Colon (tissue), 2 donors: ENCODE measurements around the gene LARGE1.

Experiments
- FAIRE-seq: peaks from 2 replicates; lab custom pipeline; 2012; peaks lifted over from hg19 to GRCh38; lab: Jason Lieb, UNC
- donor health status: control.
- donor health status: control.

The LARGE1 gene

DNA sequence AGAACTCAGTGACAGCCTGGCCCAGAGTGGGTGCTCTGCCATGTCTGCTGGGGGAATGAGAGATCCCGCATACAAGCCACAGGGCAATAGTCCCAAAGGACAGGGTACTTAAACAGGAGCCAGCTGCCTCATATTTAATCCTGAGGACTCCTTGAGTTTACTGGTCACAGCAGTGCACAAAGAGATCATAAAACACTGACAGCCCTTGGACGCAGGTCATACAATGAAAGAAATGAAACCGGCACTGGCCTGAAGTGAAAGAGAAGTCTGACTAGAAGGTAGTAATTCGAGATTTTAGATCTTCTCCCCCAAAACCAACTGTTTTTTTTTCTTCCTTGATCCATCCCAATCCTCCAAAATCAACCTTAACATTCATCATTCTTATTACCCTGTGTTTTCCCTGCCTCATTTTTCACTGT is 562.3 kb downstream of the LARGE1 start:
- no peak for FAIRE-seq

DNA sequence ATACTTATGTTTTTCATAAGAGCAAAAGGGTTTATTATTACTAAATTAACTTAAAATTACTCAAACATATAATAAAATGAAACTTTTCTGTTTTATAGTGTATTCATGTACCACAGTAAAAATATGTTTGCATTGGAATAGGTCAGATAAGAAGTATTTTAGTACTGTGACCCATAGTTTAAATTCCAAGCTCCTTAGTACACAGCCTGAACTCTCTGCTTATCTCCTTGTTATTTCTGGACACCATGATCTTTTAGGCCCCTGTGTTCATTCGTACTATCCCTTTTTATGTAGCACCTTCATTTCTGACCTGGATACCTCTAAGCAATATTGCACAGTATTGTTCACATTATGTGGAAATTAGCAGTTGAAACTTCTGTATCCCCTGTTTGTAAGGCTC is 565.3 kb downstream of the LARGE1 start:
- FAIRE-seq = no peak

DNA sequence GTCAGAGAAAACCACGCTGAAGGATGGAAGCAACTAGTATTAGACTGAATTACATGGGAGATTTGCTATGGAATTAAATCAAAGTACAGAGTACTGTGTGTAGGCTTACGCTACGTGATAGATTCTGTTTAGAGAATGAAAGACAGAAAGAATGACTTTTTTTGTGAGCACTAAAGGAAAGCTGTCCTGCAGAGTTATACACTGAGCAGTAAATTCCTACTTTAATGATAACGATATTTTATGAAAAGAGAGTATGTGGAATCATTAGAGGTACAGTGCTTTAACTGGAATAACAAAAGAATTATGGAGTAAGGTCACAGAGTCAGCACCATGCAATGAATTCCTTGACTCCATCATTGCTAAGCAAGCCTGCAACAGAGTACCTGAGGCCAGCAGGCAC is 566.8 kb downstream of the LARGE1 start:
- no peak for FAIRE-seq

DNA sequence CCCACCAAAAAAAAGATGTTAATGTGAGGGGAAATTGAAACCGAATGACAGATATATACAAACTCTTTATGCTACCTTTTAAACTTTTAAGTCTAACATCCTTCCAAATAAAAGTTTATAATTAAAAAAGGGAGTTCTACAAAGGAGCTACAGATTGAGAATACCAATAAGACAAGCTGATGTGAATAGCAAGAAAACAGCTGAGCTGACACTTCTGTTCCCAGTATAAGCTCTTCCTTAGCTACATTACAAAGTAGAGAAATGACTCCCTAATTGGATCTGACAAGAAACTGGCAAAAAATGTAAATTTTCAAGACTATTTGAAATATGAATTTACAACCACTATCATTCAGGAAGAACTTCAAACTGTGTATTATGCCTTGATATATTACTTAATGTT is 567.5 kb downstream of the LARGE1 start:
- no peak for FAIRE-seq

DNA sequence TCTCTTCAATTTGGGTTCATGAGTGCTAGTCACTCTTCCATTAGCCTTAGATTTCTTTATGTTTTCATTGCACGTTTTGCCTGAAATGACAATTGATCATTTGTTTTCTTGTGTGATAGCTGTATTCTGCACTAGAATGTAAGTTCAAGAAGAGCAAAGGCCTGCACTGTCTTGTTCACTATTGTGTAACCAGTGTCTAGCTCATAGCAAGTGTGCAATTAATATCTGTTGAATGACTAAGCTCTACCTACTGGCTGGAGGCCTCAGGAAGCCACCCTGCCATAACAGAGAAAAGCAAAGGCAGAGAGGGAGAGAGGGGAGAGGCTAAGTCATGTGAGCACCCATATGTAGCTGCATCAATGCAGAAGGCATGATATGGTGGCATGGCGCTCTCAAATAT is 569.3 kb downstream of the LARGE1 start:
- no peak for FAIRE-seq

DNA sequence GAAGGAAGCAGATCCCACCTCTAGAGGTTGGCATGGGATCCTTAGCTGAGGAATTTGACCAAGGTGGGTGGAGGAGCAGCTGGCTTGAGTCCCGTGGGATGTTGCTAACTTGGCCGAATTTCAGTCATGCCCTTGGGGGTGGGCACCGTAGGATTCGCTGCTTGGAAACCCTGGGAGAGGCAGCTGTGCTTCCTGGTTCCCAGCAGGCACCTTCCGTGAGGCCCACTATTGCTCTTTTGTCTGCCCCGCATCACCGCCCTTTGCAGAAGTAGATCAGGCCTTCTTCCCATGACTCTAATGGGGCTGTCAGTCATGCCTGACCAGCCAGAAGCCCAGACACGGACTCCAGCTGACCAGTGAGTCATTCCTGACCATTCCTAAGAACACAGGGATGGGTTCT is 569.8 kb downstream of the LARGE1 start:
- no peak for FAIRE-seq

DNA sequence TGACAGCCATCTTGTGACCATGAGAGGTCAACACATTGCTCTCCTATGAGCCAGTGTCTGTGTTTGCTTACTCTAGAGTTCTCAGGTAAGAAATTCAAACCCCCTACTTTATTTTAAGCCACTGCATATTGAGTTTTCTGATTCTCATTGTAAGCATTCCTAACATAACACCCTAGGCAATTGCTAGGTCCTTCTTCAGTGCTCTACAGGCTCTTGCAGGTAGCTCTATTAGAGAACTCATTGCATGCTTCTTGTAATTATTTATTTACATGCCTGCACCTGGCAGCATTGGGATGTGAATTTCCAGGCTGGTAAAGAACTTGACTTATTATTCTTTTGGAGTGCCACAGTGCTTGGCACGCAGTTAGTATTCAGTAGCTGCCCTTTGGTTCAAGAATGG is 573.3 kb downstream of the LARGE1 start:
- FAIRE-seq = no peak

DNA sequence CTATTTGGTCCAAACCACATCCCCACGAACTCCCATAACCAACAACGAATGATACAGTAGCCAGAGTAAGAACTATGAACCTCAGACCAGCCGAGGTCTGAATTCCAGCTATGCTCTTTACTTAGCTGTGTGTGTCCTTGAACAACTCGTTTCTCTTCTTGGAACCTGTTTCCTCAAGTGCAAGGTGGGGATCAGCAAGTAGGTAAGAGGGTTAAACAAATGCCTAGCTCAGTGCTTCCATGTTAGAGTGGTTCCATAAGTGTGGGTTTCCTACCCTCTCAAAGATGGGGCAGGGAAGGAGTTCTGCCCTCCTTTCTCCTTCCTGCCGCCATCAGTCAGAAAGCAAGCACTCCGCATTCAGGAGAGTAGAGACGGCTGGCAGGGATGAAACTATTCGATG is 578.7 kb downstream of the LARGE1 start:
- FAIRE-seq = no peak

DNA sequence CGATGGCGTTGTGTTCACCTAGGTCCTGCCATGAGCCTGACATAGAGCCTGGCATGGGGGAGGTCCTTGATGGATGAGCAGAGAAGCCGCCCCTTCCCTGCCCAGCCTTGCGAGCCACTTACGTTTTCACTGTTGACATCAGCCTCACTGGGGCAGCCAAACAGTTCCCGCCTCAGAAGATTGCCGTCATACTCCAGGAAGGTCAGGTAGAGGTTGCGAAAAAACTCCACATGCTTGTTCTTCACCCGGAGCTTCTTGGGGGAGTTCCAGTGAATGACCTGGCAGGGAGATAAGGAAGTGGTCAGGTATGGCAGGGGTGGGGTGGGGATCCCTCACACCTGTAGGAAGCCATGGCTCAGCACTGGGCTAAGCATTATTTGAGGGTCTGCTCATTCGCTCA is 582.8 kb downstream of the LARGE1 start:
- FAIRE-seq = no peak

DNA sequence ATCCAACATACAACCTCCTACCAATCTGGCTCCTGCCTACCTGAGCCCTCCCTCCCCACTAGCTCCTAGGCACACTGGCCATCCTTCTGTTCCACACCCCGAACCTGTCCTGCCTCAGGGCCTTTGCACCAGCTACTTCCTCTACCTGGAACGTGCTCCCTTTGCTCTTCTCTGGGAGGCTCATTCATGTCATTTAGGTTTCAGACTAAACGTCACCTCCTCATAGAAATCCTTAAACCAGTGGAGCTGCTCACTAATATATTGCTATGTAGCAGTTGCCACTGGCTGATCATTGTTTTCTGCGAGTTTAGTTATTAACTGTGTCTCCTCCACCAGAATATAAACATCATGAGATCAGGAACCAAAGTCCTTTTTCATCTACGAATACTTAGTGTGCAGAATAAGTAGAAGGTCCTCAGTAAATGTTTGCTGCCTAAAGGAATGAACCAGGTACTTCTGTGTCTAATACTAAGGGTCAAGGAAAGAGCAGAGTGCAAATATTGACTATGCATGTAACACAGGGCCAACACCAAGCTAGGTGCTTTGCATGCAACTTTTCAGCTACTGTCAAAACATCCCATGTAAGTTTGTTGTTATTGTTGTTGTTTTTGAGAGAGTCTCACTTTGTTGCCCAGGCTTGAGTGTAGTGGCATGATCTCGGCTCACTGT is 584.5 kb downstream of the LARGE1 start:
- no peak for FAIRE-seq

DNA sequence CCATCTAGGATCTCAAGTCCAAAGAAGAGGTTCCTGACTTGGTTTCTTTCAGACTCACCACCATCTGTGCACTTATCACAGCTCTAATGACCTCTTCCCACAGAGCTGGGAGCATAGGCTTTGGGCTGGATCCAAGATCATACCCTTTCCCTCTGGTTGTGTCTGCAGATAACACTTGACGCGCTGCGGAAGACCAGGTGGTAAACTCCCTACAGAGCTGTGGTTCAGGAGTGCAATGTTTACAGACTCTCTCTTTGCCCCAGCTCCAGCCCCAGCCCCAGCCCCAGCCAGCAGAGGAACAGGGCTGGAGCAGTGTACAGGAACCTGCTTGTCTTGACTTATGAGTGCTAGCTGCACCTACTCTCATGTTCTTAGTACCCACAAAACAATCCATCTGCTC is 587.7 kb downstream of the LARGE1 start:
- no peak for FAIRE-seq

DNA sequence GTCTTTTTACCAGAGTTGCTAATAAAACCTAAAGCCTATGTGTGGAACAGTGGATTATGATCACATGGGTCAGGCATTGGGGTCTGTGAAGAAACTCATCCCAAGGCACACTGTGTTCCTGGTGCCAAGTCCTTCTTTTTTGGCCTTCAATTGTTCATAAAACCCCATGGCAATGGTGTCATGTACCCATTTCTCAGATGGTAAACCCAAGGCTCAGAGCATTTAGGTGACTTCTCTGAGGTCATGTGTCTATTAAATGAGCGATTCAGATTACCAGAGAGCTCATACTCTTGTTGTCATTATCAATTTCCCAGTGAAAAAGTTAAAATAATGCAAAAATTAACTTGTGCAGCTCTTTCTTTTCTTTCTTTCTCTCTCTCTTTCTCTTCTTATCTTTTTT is 589.3 kb downstream of the LARGE1 start:
- no peak for FAIRE-seq

DNA sequence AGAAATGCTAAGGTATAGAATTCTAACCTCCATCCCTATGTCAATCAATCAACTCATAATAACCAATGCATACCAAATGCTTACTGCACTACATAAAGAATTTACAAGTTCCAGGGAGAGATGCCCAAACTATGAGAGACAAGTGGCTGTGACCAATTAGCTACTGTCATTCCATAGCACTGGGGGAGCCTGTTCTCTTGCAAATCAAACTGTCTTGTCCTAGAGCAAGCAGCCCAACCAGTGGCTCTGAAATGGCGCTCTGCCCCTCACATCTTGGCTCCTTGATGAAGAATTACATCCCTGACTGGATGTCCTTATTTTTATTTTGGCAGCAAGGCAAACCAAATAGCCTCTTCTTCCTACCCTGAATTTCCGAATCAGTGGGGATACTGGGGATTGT is 589.7 kb downstream of the LARGE1 start:
- FAIRE-seq = no peak

DNA sequence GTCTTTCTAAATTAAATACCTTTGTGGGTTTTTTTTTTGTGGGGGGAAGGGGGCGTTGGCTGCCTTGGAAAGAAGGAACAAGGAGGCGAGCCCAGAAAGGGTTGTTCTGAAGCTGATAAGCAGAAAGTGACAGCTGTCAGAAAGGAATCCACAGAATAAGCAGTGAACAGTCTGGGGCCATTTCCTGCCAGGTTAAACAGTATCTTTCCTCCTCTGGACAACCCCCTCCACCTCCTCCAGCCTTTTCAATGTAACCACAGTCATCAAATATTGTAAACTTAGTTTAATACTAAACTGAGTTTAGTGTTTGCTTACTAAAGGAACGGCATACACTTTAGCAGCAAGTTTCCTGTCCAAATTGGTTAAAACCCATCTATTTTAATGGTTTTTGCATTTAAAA is 590.9 kb downstream of the LARGE1 start:
- FAIRE-seq = no peak

DNA sequence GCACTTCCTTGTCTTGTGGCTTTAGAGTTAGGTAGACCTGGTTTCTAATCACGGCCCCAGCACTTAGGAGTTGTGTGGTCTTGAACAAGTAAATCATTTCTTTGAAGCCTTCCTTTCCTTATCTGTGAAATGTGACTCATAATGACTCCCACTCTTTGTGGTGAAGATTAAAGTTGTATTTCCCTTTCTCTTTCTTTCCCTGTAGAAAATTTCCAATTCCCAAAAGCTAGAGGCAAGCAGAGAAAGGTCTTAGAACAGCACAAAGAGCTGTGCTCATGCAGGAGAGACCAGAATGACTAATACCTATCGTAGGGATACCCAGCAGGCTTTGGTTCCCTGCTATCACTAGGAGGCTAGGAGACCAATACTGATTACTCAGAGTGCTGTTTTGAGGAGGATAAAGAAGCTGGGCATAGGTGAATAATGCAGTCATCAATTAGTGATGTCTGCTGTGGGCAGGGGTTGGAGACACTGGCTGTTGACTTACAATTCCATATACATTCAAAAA is 591.4 kb downstream of the LARGE1 start:
- FAIRE-seq = no peak

DNA sequence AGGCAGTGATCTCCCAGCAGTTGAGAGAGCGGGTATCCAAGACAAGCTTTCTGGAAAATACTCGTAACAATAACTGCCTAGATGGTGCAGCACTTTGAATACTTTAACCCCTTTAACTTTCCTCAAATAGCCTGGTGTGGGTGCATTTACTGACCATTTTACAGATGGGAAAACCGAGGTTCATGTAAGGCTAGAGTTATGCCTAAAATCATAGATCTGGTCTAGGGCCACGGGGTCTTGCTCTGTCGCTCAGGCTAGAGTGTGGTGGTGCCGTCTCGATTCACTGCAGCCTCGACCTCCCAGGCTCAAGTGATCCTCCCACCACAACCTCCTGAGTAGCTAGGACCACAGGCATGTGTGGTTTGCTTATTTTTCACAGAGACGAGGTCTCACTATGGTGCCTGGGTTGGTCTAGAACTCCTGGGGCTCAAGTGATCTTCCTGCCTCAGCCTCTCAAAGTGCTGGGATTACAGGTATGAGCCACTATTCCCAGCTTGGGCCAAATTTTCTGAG is 592.9 kb downstream of the LARGE1 start:
- FAIRE-seq = no peak

DNA sequence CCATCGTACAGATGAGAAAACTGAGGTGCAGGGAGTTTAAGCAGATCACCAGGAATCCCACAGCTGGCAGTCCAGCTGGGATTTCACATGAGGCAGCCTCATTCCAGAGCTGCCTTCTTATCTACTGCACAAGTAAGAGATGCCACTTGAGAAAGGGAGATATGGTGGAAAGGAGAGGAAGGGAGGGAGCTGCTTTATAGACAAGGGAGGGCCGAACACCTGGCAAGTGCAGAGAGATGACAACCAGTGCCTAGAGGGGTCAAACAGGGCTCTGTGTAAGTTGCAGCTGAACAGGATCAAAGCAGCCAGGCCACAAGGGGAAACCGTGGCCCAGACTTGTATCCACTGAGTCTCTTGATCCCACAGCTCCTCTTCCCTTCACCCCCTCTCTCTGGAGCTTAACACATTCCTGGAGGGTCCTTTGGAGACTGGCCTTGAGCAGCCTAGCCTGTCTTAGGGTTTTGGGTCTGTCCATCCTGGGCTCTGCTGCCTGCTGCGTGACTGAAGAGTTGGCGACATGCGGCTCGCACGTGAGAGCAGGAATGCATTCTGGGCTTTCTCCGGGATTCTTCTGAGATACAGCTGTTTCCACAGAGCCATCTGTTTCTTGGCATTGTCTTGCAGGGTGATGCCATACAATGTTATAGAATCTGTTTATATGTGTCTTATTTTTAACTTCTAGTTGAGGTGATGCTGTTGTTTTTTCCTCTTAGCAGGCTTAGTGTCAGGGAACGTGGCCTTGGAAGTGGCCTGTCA is 593.6 kb downstream of the LARGE1 start:
- no peak for FAIRE-seq

DNA sequence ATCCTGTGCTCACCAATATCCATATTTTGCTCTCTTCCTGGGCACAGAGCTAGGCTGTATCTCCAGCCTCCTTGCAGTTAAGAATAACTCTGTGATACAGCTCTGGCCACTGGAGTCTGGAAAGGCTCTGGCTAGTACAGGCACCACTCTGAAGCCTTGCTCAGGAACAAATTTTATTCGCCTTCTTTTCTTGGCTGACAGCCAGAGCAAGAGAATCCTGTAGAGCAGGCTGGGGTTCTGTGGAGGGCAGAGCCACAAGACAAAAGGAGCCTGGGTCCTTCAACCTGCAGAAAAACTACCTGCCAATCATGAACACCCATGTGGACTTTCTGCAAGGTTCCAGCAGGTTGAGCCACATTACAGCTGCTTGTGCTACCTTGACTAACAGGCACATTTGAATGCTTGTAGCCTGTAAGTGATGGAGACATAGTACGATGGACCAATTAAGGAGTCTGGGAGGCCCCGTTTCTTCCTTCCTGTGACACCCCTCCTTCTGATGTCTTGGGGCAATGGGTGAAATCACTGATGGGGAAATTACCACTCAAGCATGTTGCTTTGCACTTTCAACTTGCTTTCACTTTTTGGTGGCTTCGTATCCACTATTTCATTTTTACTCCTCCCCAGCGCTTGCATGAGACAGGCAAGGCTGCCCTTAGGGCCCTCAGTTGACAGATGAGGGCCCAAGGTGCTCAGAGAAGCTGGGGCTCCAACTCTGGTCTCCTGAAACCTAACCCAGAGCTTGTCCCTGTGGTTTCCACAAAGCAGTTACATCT is 594.9 kb downstream of the LARGE1 start:
- no peak for FAIRE-seq

DNA sequence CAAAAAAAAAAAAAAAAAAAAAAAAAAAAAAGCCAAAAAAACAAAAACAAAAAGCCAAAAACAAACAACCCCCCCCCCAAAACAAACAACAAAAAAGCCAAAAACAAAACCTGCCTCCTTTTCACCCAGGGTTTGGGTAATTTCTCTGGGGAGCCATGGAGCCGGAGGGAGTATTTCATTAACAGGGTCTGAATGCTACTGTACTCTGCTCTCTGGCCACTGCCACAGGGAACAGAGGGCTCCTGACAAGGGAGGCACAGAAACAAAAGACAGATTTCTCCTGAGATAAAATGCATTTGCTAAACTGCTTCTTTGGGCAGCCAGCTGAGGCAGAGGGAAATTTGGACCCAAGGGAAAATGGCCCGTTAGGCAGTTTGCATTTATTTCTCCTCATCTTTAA is 596.0 kb downstream of the LARGE1 start:
- no peak for FAIRE-seq

DNA sequence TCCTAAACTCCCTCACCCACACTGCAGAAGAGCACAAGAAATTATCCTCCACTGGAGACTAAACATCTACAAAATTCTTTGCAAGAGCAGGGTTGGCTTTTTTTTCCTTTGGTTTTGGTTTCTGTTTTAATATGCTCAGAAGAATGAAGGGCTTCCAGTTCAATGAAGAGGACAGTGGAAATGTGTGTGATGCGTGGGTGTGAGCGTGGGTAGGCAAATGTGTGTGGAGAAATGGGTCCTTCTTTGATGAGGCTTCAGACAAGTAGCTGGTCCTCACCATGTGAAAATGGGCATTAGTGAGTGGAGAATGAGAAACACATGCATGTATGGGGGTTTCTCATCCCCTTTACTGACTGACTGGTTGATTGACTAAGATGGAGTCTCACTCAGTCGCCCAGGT is 598.8 kb downstream of the LARGE1 start:
- FAIRE-seq = no peak

DNA sequence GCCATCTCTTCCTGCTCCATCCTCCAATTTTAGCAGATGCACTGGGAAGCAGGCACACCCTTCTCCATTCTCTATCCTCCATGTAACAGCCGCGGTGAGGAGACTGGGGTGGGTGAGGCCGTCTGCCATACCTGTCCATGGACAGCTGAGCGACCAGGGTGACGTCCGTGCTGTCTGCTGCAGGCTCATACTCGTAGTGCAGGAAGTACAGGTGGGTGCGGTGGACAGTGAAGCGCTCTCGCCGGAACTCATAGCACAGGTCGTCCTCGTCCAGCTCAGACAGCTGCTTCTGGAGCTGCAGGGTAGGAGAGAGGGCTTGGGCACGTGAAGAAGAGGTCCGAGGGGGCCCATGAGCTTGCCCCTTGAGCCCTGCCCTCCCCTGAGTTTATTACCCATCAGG is 604.3 kb downstream of the LARGE1 start:
- FAIRE-seq = no peak

DNA sequence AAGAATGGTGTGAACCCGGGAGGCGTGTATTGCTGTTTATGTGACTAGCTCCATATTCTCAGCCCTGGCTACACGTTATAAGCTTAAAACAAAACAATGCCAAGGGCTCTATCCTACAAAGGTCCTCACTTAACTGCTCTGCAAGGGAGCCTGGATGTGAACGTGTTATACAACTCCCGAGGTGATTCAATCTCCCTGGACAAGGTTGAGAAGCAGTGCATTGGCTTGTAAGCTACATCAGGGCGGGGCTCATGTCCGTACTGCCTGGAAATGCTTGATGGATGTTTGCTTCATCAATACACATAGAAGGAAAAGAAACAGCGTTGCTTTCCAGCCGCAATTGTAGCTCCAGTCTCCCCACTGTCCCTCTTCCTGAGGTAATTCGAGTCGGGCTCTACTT is 605.2 kb downstream of the LARGE1 start:
- FAIRE-seq = no peak

DNA sequence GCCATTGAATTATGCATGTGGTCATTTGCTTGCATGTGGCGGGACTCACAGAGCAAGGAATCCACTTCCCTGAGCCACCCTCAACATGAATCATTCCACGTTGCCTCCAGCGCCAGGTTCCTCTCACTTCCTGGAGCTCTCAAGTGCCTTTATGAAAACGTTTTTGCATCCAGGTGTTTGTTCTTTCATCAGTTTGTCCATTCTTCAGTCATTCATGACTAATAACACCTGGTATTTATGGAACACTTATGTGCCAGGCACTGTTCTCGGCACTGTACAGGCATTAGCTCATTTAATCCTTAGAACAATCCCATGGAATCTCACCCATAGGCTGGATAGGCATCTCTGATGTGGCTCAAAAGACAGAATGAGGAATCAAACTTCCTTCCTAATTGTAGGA is 606.0 kb downstream of the LARGE1 start:
- FAIRE-seq = no peak
